HepG2 (cell line): ENCODE data around the gene PLOD3. TPM values are rescaled to one million over a fixed set of nuclear protein-coding genes. Genes with fewer than 3 reads are reported as not detected.

ENCODE experiments used
- ARID2 ChIP-seq: sonication (generic); formaldehyde crosslinking; IDR thresholded peaks from 2 replicates; pipeline ENCODE4 v1.8.1; 2022; ENCODE audit warnings: mild to moderate bottlenecking, missing genetic modification reagents, borderline replicate concordance
- CC2D1A ChIP-seq: sonication (generic); formaldehyde crosslinking; IDR thresholded peaks from 2 replicates; pipeline ENCODE4 v1.8.1; 2023; ENCODE audit warnings: mild to moderate bottlenecking, missing genetic modification reagents
- CREM ChIP-seq, 2 experiments: sonication (generic) in 1 of 2; formaldehyde crosslinking in 1 of 2; IDR thresholded peaks; 2 replicates each; pipeline versions ENCODE4 v1.4.0 to v1.6.1; 2016 to 2020; ENCODE audit warnings: antibody characterized with exemption in 1 of 2, mild to moderate bottlenecking in 1 of 2, missing genetic modification reagents in 1 of 2
- DMAP1 ChIP-seq: IDR thresholded peaks from 2 replicates; pipeline ENCODE4 v1.6.1; 2016
- GATA4 ChIP-seq: sonication (generic); IDR thresholded peaks from 2 replicates; pipeline ENCODE4 v1.6.1; 2016; ENCODE audit warnings: antibody characterized with exemption, low read depth, borderline replicate concordance
- GFI1 ChIP-seq: sonication (generic); formaldehyde crosslinking; IDR thresholded peaks from 2 replicates; pipeline ENCODE4 v1.5.0; 2020; ENCODE audit warnings: missing genetic modification reagents, mild to moderate bottlenecking, borderline replicate concordance
- KLF16 ChIP-seq, 2 experiments: sonication (generic) in 1 of 2; formaldehyde crosslinking in 1 of 2; IDR thresholded peaks; 2 replicates each; pipeline versions ENCODE4 v1.6.1 to v1.8.0; 2016 to 2023; ENCODE audit warnings: missing genetic modification reagents in 2 of 2, missing compliant biosample characterization in 1 of 2
- MEIS2 ChIP-seq: sonication (generic); formaldehyde crosslinking; IDR thresholded peaks from 2 replicates; pipeline ENCODE4 v1.9.0; 2021; ENCODE audit warnings: mild to moderate bottlenecking, missing genetic modification reagents
- MIER2 ChIP-seq: IDR thresholded peaks from 2 replicates; pipeline ENCODE4 v1.6.1; 2016; ENCODE audit warnings: missing biosample characterization, missing genetic modification reagents
- MYNN ChIP-seq: sonication (generic); formaldehyde crosslinking; IDR thresholded peaks from 2 replicates; pipeline ENCODE4 v1.4.0; 2020; ENCODE audit warnings: mild to moderate bottlenecking, low read depth, missing genetic modification reagents
- SMAD1 ChIP-seq: sonication (generic); formaldehyde crosslinking; IDR thresholded peaks from 2 replicates; pipeline ENCODE4 v1.4.0; 2020; ENCODE audit warnings: missing genetic modification reagents, low read depth, mild to moderate bottlenecking, borderline replicate concordance
- TOPORS ChIP-seq: sonication (generic); formaldehyde crosslinking; IDR thresholded peaks from 2 replicates; pipeline ENCODE4 v1.8.0; 2023; ENCODE audit warnings: mild to moderate bottlenecking, missing genetic modification reagents
- YEATS4 ChIP-seq: sonication (generic); formaldehyde crosslinking; IDR thresholded peaks from 2 replicates; pipeline ENCODE4 v1.4.0; 2020; ENCODE audit warnings: missing genetic modification reagents, borderline replicate concordance
- YY1 ChIP-seq: IDR thresholded peaks from 2 replicates; pipeline ENCODE4 v1.6.1; 2011; ENCODE audit warnings: low read length, low read depth, moderate library complexity, mild to moderate bottlenecking; ENCODE audit not compliant: insufficient read depth, insufficient replicate concordance
- ZFP41 ChIP-seq: sonication (generic); formaldehyde crosslinking; IDR thresholded peaks from 2 replicates; pipeline ENCODE4 v1.4.0; 2020; ENCODE audit warnings: mild to moderate bottlenecking, missing genetic modification reagents, borderline replicate concordance
- ZNF354B ChIP-seq: sonication (generic); formaldehyde crosslinking; IDR thresholded peaks from 2 replicates; pipeline ENCODE4 v1.8.0; 2022; ENCODE audit warnings: mild to moderate bottlenecking, missing genetic modification reagents
- ZNF605 ChIP-seq: sonication (generic); formaldehyde crosslinking; IDR thresholded peaks from 2 replicates; pipeline ENCODE4 v1.8.0; 2022; ENCODE audit warnings: mild to moderate bottlenecking, missing genetic modification reagents
- ZNF883 ChIP-seq: sonication (generic); formaldehyde crosslinking; IDR thresholded peaks from 2 replicates; pipeline ENCODE4 v1.5.1; 2020; ENCODE audit warnings: mild to moderate bottlenecking, missing genetic modification reagents; ENCODE audit errors: not compliant biosample characterization
- polyA plus RNA-seq, 8 experiments: library from polyadenylated mRNA; depleted of rRNA in 3 of 8; stranded (reverse) in 7 of 8; unstranded in 1 of 8; fragments of >200 nt; fragmentation: Illumina TruSeq in 4 of 8; extraction: Trizol in 4 of 8; gene quantifications; 2 replicates each; pipeline versions ENCODE4 v1.2.1 to v1.2.3, GENCODE V29; 2011 to 2016; ENCODE audit warnings: low read depth in 4 of 8, missing spikeins in 1 of 8, mixed read lengths in 1 of 8; ENCODE audit not compliant: insufficient read depth in 1 of 8
- total RNA-seq, 5 experiments: library from RNA; depleted of rRNA; stranded (reverse); fragments of >200 nt; fragmentation: Illumina TruSeq; extraction: Trizol; gene quantifications; 2 replicates each; pipeline ENCODE4 v1.2.3, GENCODE V29; 2016; ENCODE audit warnings: low read depth in 1 of 5
- TF ChIP-seq, protein P1 (sequence below): sonication (generic); formaldehyde crosslinking; conservative IDR thresholded peaks from 2 replicates; pipeline ENCODE4 v1.8.0; 2022; ENCODE audit warnings: missing genetic modification reagents
- TF ChIP-seq, protein P2 (sequence below): sonication (generic); formaldehyde crosslinking; IDR thresholded peaks from 2 replicates; pipeline ENCODE4 v1.4.0; 2020; ENCODE audit warnings: mild to moderate bottlenecking, missing genetic modification reagents
- TF ChIP-seq, protein P3 (sequence below): sonication (generic); formaldehyde crosslinking; IDR thresholded peaks from 2 replicates; pipeline ENCODE4 v1.4.0; 2020; ENCODE audit warnings: mild to moderate bottlenecking, missing genetic modification reagents
- TF ChIP-seq, protein P4 (sequence below): sonication (generic); formaldehyde crosslinking; IDR thresholded peaks from 2 replicates; pipeline ENCODE4 v1.5.0; 2020; ENCODE audit warnings: missing genetic modification reagents
- TF ChIP-seq, protein P5 (sequence below): sonication (generic); formaldehyde crosslinking; IDR thresholded peaks from 2 replicates; pipeline ENCODE4 v1.5.1; 2020; ENCODE audit warnings: missing genetic modification reagents, mild to moderate bottlenecking, borderline replicate concordance

Gene PLOD3
- total and polyA plus RNA-seq, 2 of the 13 experiments (the other 11 are each of a cell fraction or from before 2014, with no cell fraction given): 65.8 to 67.4 TPM

DNA sequence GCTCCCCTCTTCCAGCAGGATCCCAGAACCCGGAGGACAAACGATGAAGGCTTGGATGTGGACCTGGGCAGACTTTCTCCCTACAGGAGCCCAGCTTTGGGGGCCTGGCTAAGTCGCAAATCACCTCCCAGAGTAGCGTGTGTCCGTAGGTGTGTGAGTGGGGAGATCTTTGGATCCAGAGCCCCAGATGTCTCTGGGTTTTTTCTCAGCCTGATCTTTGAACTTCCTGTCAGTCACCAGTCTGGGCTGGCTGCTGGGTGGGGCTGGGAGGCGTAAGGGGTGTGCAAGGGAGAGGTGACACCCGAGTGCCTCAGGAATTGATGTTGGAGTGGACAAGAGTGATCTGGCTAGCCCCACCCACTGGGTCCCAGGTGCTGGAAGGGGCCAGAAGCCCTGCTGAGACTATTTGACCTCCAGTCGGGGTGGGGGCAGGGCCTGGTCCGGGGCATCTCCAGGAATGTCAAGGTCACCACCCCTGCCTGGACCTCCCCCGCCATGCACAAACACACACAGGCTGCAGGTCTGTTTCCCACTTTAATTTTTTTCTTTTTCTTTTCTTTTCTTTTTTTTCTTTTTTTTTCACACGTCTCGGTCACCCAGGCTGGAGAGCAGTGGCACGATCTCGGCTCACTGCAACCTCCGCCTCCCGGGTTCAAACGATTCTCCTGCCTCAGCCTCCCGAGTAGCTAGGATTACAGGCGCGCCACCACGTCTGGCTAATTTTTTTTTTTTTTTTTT lies 16.4 kb downstream of the PLOD3 start, which contains the start of gene MOGAT3 (continued):
- TF ChIP-seq GATA4 (peak; percentile 56; the same call in 1 of the 2 replicates), ZNF605 (no peak), TOPORS (CRISPR knock-in tag) (no peak), GFI1 (CRISPR knock-in tag) (no peak; the same call in 1 of the 2 replicates), YEATS4 (CRISPR knock-in tag) (peak; percentile 55; the same call in 1 of the 2 replicates), CREM (IDR thresholded peaks at IDR 0.05) (peak; percentile 76), CREM (CRISPR knock-in tag; IDR thresholded peaks at IDR 0.05) (0 out of 2 replicates have a peak, but pooled peaks have one; percentile 8), MEIS2 (CRISPR knock-in tag) (peak; percentile 95), KLF16 (CRISPR knock-in tag; IDR thresholded peaks at IDR 0.05) (peak in 1 of 2 experiments; percentile 72; a peak in 2 of 4 replicates), MIER2 (CRISPR knock-in tag) (peak; percentile 29; the same call in 1 of the 2 replicates), MYNN (no peak; the same call in 1 of the 2 replicates), ZNF883 (CRISPR knock-in tag) (no peak), ARID2 (CRISPR knock-in tag) (no peak), CC2D1A (no peak), SMAD1 (CRISPR knock-in tag) (no peak; the same call in 1 of the 2 replicates), YY1 (peak; percentile 26), ZNF354B (CRISPR knock-in tag) (no peak), DMAP1 (CRISPR knock-in tag) (peak; percentile 84; the same call in 1 of the 2 replicates), ZFP41 (CRISPR knock-in tag) (no peak)
- TF ChIP-seq, protein P1, sequence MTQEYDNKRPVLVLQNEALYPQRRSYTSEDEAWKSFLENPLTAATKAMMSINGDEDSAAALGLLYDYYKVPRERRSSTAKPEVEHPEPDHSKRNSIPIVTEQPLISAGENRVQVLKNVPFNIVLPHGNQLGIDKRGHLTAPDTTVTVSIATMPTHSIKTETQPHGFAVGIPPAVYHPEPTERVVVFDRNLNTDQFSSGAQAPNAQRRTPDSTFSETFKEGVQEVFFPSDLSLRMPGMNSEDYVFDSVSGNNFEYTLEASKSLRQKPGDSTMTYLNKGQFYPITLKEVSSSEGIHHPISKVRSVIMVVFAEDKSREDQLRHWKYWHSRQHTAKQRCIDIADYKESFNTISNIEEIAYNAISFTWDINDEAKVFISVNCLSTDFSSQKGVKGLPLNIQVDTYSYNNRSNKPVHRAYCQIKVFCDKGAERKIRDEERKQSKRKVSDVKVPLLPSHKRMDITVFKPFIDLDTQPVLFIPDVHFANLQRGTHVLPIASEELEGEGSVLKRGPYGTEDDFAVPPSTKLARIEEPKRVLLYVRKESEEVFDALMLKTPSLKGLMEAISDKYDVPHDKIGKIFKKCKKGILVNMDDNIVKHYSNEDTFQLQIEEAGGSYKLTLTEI (CRISPR knock-in tag): no peak
- TF ChIP-seq, protein P2, sequence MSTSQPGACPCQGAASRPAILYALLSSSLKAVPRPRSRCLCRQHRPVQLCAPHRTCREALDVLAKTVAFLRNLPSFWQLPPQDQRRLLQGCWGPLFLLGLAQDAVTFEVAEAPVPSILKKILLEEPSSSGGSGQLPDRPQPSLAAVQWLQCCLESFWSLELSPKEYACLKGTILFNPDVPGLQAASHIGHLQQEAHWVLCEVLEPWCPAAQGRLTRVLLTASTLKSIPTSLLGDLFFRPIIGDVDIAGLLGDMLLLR (CRISPR knock-in tag): no peak
- TF ChIP-seq, protein P3, sequence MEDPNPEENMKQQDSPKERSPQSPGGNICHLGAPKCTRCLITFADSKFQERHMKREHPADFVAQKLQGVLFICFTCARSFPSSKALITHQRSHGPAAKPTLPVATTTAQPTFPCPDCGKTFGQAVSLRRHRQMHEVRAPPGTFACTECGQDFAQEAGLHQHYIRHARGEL (CRISPR knock-in tag): no peak
- TF ChIP-seq, protein P4, sequence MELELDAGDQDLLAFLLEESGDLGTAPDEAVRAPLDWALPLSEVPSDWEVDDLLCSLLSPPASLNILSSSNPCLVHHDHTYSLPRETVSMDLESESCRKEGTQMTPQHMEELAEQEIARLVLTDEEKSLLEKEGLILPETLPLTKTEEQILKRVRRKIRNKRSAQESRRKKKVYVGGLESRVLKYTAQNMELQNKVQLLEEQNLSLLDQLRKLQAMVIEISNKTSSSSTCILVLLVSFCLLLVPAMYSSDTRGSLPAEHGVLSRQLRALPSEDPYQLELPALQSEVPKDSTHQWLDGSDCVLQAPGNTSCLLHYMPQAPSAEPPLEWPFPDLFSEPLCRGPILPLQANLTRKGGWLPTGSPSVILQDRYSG (CRISPR knock-in tag): no peak
- TF ChIP-seq, protein P5, sequence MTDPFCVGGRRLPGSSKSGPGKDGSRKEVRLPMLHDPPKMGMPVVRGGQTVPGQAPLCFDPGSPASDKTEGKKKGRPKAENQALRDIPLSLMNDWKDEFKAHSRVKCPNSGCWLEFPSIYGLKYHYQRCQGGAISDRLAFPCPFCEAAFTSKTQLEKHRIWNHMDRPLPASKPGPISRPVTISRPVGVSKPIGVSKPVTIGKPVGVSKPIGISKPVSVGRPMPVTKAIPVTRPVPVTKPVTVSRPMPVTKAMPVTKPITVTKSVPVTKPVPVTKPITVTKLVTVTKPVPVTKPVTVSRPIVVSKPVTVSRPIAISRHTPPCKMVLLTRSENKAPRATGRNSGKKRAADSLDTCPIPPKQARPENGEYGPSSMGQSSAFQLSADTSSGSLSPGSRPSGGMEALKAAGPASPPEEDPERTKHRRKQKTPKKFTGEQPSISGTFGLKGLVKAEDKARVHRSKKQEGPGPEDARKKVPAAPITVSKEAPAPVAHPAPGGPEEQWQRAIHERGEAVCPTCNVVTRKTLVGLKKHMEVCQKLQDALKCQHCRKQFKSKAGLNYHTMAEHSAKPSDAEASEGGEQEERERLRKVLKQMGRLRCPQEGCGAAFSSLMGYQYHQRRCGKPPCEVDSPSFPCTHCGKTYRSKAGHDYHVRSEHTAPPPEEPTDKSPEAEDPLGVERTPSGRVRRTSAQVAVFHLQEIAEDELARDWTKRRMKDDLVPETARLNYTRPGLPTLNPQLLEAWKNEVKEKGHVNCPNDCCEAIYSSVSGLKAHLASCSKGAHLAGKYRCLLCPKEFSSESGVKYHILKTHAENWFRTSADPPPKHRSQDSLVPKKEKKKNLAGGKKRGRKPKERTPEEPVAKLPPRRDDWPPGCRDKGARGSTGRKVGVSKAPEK (CRISPR knock-in tag): no peak
